B cell (primary cell): ENCODE data around the gene XIRP2. TPM values are rescaled to one million over a fixed set of nuclear protein-coding genes. Genes with fewer than 3 reads are reported as not detected.

Experiments used
- ATAC-seq: fragments of 200-7000 bp; cut with Tn5 transposase; one replicate; pipeline ENCODE4 v1.10.0; 2021; ENCODE audit warnings: low read depth, mild to moderate bottlenecking, moderate number of reproducible peaks, moderate library complexity
- CTCF ChIA-PET: fragments of 350-600 bp; sonication (Branson Sonifier 250); formaldehyde crosslinking; loops from one replicate; lab custom pipeline; 2021; ENCODE audit warnings: antibody characterized with exemption, inconsistent platforms; lab: Charles Lee
- POLR2A ChIA-PET: fragments of 350-600 bp; sonication (Branson Sonifier 250); formaldehyde crosslinking; loops from one replicate; lab custom pipeline; 2021; ENCODE audit warnings: antibody characterized with exemption; lab: Charles Lee
- DNase-seq: peaks from one replicate; pipeline ENCODE4 v3.0.0; 2013
- H2AFZ ChIP-seq: 2 replicates; pipeline ENCODE4 v1.6.1; 2012; ENCODE audit warnings: mild to moderate bottlenecking, low read depth, low read length; ENCODE audit not compliant: insufficient read depth, poor library complexity, severe bottlenecking
- H3K27ac ChIP-seq, 2 donors: 1 replicate in 1 of 2; 2 replicates in 1 of 2; pipeline ENCODE4 v1.5.1; 2012 to 2013; ENCODE audit warnings: low read length in 2 of 2, mild to moderate bottlenecking in 2 of 2, moderate library complexity in 1 of 2
- H3K27me3 ChIP-seq, 4 experiments: fragments of 200-600 bp in 1 of 4; sonication (generic) in 1 of 4; replicated peaks in 1 of 4; 1 replicate in 2 of 4; 2 replicates in 2 of 4; pipeline versions ENCODE4 v1.6.1 to v1.7.0; 2013 to 2016; ENCODE audit warnings: low read length in 3 of 4, mild to moderate bottlenecking in 2 of 4, mixed read lengths in 1 of 4, moderate library complexity in 1 of 4; ENCODE audit not compliant: insufficient read depth in 4 of 4, control insufficient read depth in 3 of 4; ENCODE audit errors: control extremely low read depth in 1 of 4
- H3K36me3 ChIP-seq, 2 experiments: replicated peaks in 1 of 2; 1 replicate in 1 of 2; 2 replicates in 1 of 2; pipeline versions ENCODE4 v1.6.1 to v1.7.1; 2013; ENCODE audit warnings: low read length in 1 of 2; ENCODE audit not compliant: insufficient read depth in 2 of 2, control insufficient read depth in 1 of 2; ENCODE audit errors: control extremely low read depth in 1 of 2, extremely low read depth in 1 of 2
- H3K4me1 ChIP-seq, 2 donors: fragments of 200-600 bp in 1 of 2; sonication (generic) in 1 of 2; 1 replicate in 1 of 2; 2 replicates in 1 of 2; pipeline versions ENCODE4 v1.5.1 to v1.6.1; 2013 to 2017; ENCODE audit warnings: low read length in 2 of 2; ENCODE audit not compliant: control insufficient read depth in 2 of 2, insufficient read depth in 2 of 2
- H3K4me2 ChIP-seq: replicated peaks from 2 replicates; pipeline ENCODE3; 2012; ENCODE audit warnings: mild to moderate bottlenecking, low read depth, low read length; ENCODE audit not compliant: poor library complexity, severe bottlenecking
- H3K4me3 ChIP-seq, 5 experiments: fragments of 200-600 bp in 1 of 5; sonication (generic) in 1 of 5; 1 replicate in 3 of 5; 2 replicates in 2 of 5; pipeline versions ENCODE4 v1.5.1 to v1.7.0; 2011 to 2016; ENCODE audit warnings: low read length in 4 of 5, mild to moderate bottlenecking in 4 of 5, low read depth in 2 of 5, control low read depth in 1 of 5, moderate library complexity in 1 of 5; ENCODE audit not compliant: insufficient read depth in 1 of 5; ENCODE audit errors: control extremely low read depth in 1 of 5, extremely low read depth in 1 of 5
- H3K79me2 ChIP-seq: fragments of 200-600 bp; sonication (generic); one replicate; pipeline ENCODE4 v1.6.0; 2016; ENCODE audit warnings: low read length; ENCODE audit not compliant: control insufficient read depth, insufficient read depth
- H3K9ac ChIP-seq: fragments of 200-600 bp; sonication (generic); 2 replicates; pipeline ENCODE4 v1.6.1; 2017; ENCODE audit warnings: mild to moderate bottlenecking, low read length, moderate library complexity
- H3K9me3 ChIP-seq, 3 donors: one replicate each; pipeline versions ENCODE4 v1.6.1 to v1.7.1; 2013; ENCODE audit warnings: low read length in 2 of 3; ENCODE audit not compliant: control insufficient read depth in 2 of 3, insufficient read depth in 1 of 3; ENCODE audit errors: control extremely low read depth in 1 of 3
- H4K20me1 ChIP-seq: 2 replicates; pipeline ENCODE4 v1.6.0; 2012; ENCODE audit warnings: mild to moderate bottlenecking, low read length; ENCODE audit not compliant: insufficient read depth, control insufficient read depth, poor library complexity, severe bottlenecking
- H3K27ac Mint-ChIP-seq: one replicate; pipeline ENCODE4 v1.8.0; 2021; ENCODE audit warnings: mixed read lengths
- H3K27me3 Mint-ChIP-seq: one replicate; pipeline ENCODE4 v1.8.0; 2021; ENCODE audit warnings: mixed read lengths
- H3K4me1 Mint-ChIP-seq: one replicate; pipeline ENCODE4 v1.8.0; 2021; ENCODE audit warnings: mixed read lengths
- H3K4me3 Mint-ChIP-seq: one replicate; pipeline ENCODE4 v1.8.0; 2021; ENCODE audit warnings: mixed read lengths
- H3K9me3 Mint-ChIP-seq: one replicate; pipeline ENCODE4 v1.8.0; 2022; ENCODE audit warnings: mixed read lengths; ENCODE audit not compliant: insufficient read depth
- EZH2 ChIP-seq: IDR thresholded peaks from 2 replicates; pipeline ENCODE4 v1.6.1; 2012; ENCODE audit warnings: borderline replicate concordance, low read depth, mild to moderate bottlenecking, moderate library complexity, low read length; ENCODE audit not compliant: insufficient read depth, poor library complexity, severe bottlenecking
- WGBS: methylation state at CpG from one replicate; pipeline ENCODE4 v1.1.5; 2013; ENCODE audit warnings: missing lambda C conversion rate; ENCODE audit not compliant: insufficient coverage; 5-methylcytosine and 5-hydroxymethylcytosine counted together
- intact Hi-C: fragments of 100-400 bp; cut with micrococcal nuclease; formaldehyde crosslinking; loops from one replicate; pipeline ENCODE4 v1.10.0; 2022
- polyA plus RNA-seq: library from polyadenylated mRNA; depleted of rRNA; stranded (reverse); fragments of >200 nt; gene quantifications from 2 replicates; pipeline ENCODE4 v1.2.3, GENCODE V29; 2012
- total RNA-seq, 2 donors: library from RNA; stranded (reverse); fragments of 120-200 nt in 1 of 2; gene quantifications; 1 replicate in 1 of 2; 2 replicates in 1 of 2; pipeline versions ENCODE4 v1.2.3 to v1.2.4, GENCODE V29; 2013 to 2022
- TF ChIP-seq, protein P1 (sequence below): fragments of 200-600 bp; IDR thresholded peaks from one replicate; pipeline ENCODE4 v1.8.0; 2022; ENCODE audit warnings: antibody characterized with exemption, mild to moderate bottlenecking

Gene XIRP2
- total and polyA plus RNA-seq, 2 donors (not counting 1 experiment from before 2014, with no cell fraction given), result not detected

DNA sequence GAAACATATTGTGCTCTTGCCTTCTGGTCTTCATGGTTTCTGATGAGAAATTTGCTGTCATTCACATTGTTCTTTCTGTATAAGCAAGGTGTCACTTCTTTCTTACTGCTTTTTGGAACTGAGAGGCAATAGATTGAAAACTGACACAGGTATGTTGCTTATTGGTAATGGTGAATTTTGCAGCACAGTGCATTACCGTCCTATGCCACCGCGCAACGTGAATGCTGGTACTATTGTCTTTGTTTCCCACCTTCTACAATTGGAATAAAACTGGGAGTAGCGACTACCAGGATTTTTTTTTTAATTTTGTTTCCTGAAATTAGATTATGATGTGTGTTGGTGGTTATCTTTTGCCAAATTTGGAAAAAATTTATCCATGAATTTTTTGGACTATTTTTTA, 11.4 kb downstream of the XIRP2 start:
- H3K9me3 Mint-ChIP-seq, result no peaks in the 10 kb centered on the region
- H3K27me3 Mint-ChIP-seq, result no peaks in the 10 kb centered on the region
- H3K27ac Mint-ChIP-seq, result no peak overlapping the region
- ATAC-seq (no peak), DNase-seq (no peak)
- Histone ChIP-seq H3K27me3 (no peaks in the 10 kb centered on the region), H3K4me1 (no peaks in the 10 kb centered on the region), H3K9me3 (peaks cover 0 to 1% (median 0%) of the 10 kb centered on the region in 3 donors), H3K27ac (no peak overlapping the region), H3K4me2 (no peak overlapping the region), H4K20me1 (no peaks in the 10 kb centered on the region), H3K36me3 (no peaks in the 10 kb centered on the region), H2AFZ (no peak overlapping the region), H3K4me3 (no peak overlapping the region), H3K79me2 (no peaks in the 10 kb centered on the region), H3K9ac (no peak overlapping the region)
- no peaks in the 10 kb centered on the region for H3K4me1 Mint-ChIP-seq
- intact Hi-C loops, result no loop called here
- ChIA-PET CTCF (no interaction called here), POLR2A (no interaction called here)
- H3K4me3 Mint-ChIP-seq, result no peak overlapping the region
- no CpG with 5 or more reads among the region's 5 CpGs for WGBS
- no peak for TF ChIP-seq EZH2
- TF ChIP-seq, protein P1, sequence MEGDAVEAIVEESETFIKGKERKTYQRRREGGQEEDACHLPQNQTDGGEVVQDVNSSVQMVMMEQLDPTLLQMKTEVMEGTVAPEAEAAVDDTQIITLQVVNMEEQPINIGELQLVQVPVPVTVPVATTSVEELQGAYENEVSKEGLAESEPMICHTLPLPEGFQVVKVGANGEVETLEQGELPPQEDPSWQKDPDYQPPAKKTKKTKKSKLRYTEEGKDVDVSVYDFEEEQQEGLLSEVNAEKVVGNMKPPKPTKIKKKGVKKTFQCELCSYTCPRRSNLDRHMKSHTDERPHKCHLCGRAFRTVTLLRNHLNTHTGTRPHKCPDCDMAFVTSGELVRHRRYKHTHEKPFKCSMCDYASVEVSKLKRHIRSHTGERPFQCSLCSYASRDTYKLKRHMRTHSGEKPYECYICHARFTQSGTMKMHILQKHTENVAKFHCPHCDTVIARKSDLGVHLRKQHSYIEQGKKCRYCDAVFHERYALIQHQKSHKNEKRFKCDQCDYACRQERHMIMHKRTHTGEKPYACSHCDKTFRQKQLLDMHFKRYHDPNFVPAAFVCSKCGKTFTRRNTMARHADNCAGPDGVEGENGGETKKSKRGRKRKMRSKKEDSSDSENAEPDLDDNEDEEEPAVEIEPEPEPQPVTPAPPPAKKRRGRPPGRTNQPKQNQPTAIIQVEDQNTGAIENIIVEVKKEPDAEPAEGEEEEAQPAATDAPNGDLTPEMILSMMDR, result no peak

DNA sequence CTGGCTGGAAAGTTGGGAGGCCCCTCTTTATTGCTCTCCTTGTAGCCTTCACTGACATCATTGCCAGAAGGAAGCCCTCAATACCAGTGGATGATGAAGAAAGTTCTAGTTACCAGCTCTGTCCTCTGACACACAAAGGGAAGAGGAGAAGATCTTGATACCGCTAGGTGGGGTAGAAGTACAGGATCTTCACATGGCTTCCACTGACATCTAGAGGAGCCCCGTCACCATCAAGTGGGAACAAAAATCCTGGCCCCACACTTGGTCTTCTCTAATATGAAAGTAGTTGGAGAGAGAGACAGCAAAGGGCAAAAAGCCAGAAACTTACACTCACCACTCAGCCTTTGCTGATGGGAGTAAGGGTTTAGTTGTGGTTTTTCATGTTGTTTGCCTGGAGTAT, 12.4 kb downstream of the XIRP2 start:
- H3K27me3 ChIP-seq, result no peaks in the 10 kb centered on the region
- no peaks in the 10 kb centered on the region for H3K4me1 ChIP-seq
- H4K20me1 ChIP-seq, result no peaks in the 10 kb centered on the region
- Mint-ChIP-seq H3K4me1 (no peaks in the 10 kb centered on the region), H3K27me3 (no peaks in the 10 kb centered on the region), H3K27ac (no peak overlapping the region), H3K4me3 (no peak overlapping the region), H3K9me3 (no peaks in the 10 kb centered on the region)
- no peak for ATAC-seq
- DNase-seq, result no peak
- TF ChIP-seq, protein P1, result no peak
- TF ChIP-seq EZH2, result no peak
- ChIA-PET POLR2A (no interaction called here), CTCF (no interaction called here)
- H2AFZ ChIP-seq, result no peak overlapping the region
- H3K36me3 ChIP-seq, result no peaks in the 10 kb centered on the region
- H3K27ac ChIP-seq, result no peak overlapping the region
- WGBS, result 100% methylated on average over 1 of the region's 2 CpGs
- intact Hi-C loops, result no loop called here
- no peak overlapping the region for H3K9ac ChIP-seq
- no peaks in the 10 kb centered on the region for H3K79me2 ChIP-seq
- no peak overlapping the region for H3K4me2 ChIP-seq
- no peak overlapping the region for H3K4me3 ChIP-seq
- peaks cover 0 to 1% (median 0%) of the 10 kb centered on the region in 3 donors for H3K9me3 ChIP-seq
